CD14-positive monocyte (primary cell): ENCODE data around the gene ANKAR. TPM values are rescaled to one million over a fixed set of nuclear protein-coding genes. Genes with fewer than 3 reads are reported as not detected.

Experiments
- DNase-seq, 3 donors: peaks; one replicate each; pipeline ENCODE4 v3.0.0-alpha.2; 2011 to 2022
- H2AFZ ChIP-seq: 2 replicates; pipeline ENCODE4 v1.6.0; 2012; ENCODE audit warnings: mild to moderate bottlenecking, low read depth, low read length, inconsistent platforms; ENCODE audit not compliant: insufficient read depth, poor library complexity, severe bottlenecking
- H3K27ac ChIP-seq, 2 donors: 1 replicate in 1 of 2; 2 replicates in 1 of 2; pipeline ENCODE4 v1.5.1; 2012 to 2013; ENCODE audit warnings: low read length in 2 of 2, control low read depth in 1 of 2, inconsistent platforms in 1 of 2, low read depth in 1 of 2, mild to moderate bottlenecking in 1 of 2
- H3K27me3 ChIP-seq, 2 donors: one replicate each; pipeline versions ENCODE4 v1.6.0 to v1.6.1; 2011 to 2013; ENCODE audit warnings: low read length in 2 of 2; ENCODE audit not compliant: control insufficient read depth in 2 of 2, insufficient read depth in 2 of 2
- H3K36me3 ChIP-seq, 2 donors: replicated peaks in 1 of 2; 1 replicate in 1 of 2; 2 replicates in 1 of 2; pipeline versions ENCODE4 v1.5.1 to v1.6.1; 2012 to 2013; ENCODE audit warnings: low read length in 2 of 2, control low read depth in 1 of 2, inconsistent platforms in 1 of 2, mild to moderate bottlenecking in 1 of 2; ENCODE audit not compliant: insufficient read depth in 2 of 2, control insufficient read depth in 1 of 2
- H3K4me1 ChIP-seq, 2 donors: 1 replicate in 1 of 2; 2 replicates in 1 of 2; pipeline versions ENCODE4 v1.5.1 to v1.6.1; 2012 to 2013; ENCODE audit warnings: low read length in 2 of 2, control low read depth in 1 of 2, inconsistent platforms in 1 of 2, mild to moderate bottlenecking in 1 of 2, moderate library complexity in 1 of 2; ENCODE audit not compliant: insufficient read depth in 2 of 2, control insufficient read depth in 1 of 2
- H3K4me2 ChIP-seq: replicated peaks from 2 replicates; pipeline ENCODE3; 2012; ENCODE audit warnings: low read length, moderate library complexity, mild to moderate bottlenecking; ENCODE audit not compliant: poor library complexity, severe bottlenecking; ENCODE audit errors: extremely low read depth
- H3K4me3 ChIP-seq, 3 experiments: fragments of 200-600 bp in 1 of 3; sonication (generic) in 1 of 3; replicated peaks in 1 of 3; 1 replicate in 2 of 3; 2 replicates in 1 of 3; pipeline ENCODE4 v1.5.1; 2011 to 2013; ENCODE audit warnings: low read length in 3 of 3, mild to moderate bottlenecking in 3 of 3, control low read depth in 2 of 3, low read depth in 2 of 3, inconsistent platforms in 1 of 3, moderate library complexity in 1 of 3
- H3K79me2 ChIP-seq: 2 replicates; pipeline ENCODE4 v1.6.0; 2012; ENCODE audit warnings: mild to moderate bottlenecking, control low read depth, inconsistent platforms, low read length, moderate library complexity; ENCODE audit not compliant: insufficient read depth
- H3K9ac ChIP-seq: 2 replicates; pipeline ENCODE4 v1.6.0; 2017; ENCODE audit warnings: low read length, mild to moderate bottlenecking; ENCODE audit not compliant: insufficient read depth, poor library complexity, severe bottlenecking
- H3K9me3 ChIP-seq, 2 donors: replicated peaks in 1 of 2; 1 replicate in 1 of 2; 2 replicates in 1 of 2; pipeline versions ENCODE4 v1.5.1 to v1.6.1; 2012 to 2013; ENCODE audit warnings: low read length in 2 of 2, control low read depth in 1 of 2; ENCODE audit not compliant: control insufficient read depth in 1 of 2, insufficient read depth in 1 of 2
- H4K20me1 ChIP-seq: 2 replicates; pipeline ENCODE4 v1.6.0; 2012; ENCODE audit warnings: mild to moderate bottlenecking, low read length, control low read depth, moderate library complexity; ENCODE audit not compliant: insufficient read depth
- H3K27ac Mint-ChIP-seq, 7 donors: one replicate each; pipeline ENCODE4 v1.8.0; 2020; ENCODE audit warnings: mild to moderate bottlenecking in 7 of 7, mixed read lengths in 7 of 7, moderate library complexity in 6 of 7, inconsistent platforms in 2 of 7
- H3K27me3 Mint-ChIP-seq, 3 donors: one replicate each; pipeline ENCODE4 v1.8.0; 2021 to 2022; ENCODE audit warnings: low read depth in 3 of 3, mild to moderate bottlenecking in 3 of 3, mixed read lengths in 3 of 3, moderate library complexity in 3 of 3, inconsistent platforms in 1 of 3
- H3K36me3 Mint-ChIP-seq, 2 donors: one replicate each; pipeline ENCODE4 v1.8.0; 2020; ENCODE audit warnings: mixed read lengths in 2 of 2, inconsistent platforms in 1 of 2, mild to moderate bottlenecking in 1 of 2
- H3K4me1 Mint-ChIP-seq: one replicate; pipeline ENCODE4 v1.8.0; 2020; ENCODE audit warnings: mild to moderate bottlenecking, mixed read lengths
- H3K4me3 Mint-ChIP-seq, 2 donors: one replicate each; pipeline ENCODE4 v1.8.0; 2020; ENCODE audit warnings: mild to moderate bottlenecking in 2 of 2, mixed read lengths in 2 of 2, moderate library complexity in 1 of 2
- H3K9me3 Mint-ChIP-seq, 7 donors: one replicate each; pipeline ENCODE4 v1.8.0; 2020 to 2022; ENCODE audit warnings: mixed read lengths in 7 of 7, mild to moderate bottlenecking in 6 of 7, moderate library complexity in 6 of 7, inconsistent platforms in 2 of 7
- CTCF ChIP-seq: fragments of 200-600 bp; IDR thresholded peaks from one replicate; pipeline ENCODE4 v1.8.0; 2022; ENCODE audit warnings: antibody characterized with exemption, mild to moderate bottlenecking
- WGBS: methylation state at CpG from one replicate; pipeline ENCODE4 v1.1.5; 2013; ENCODE audit warnings: missing lambda C conversion rate; ENCODE audit not compliant: insufficient coverage; 5-methylcytosine and 5-hydroxymethylcytosine counted together
- intact Hi-C, 2 donors: fragments of 100-400 bp; cut with micrococcal nuclease; formaldehyde crosslinking; loops; one replicate each; pipeline versions ENCODE4 v1.15.0 to v1.15.1; 2023
- polyA plus RNA-seq, 3 donors: library from polyadenylated mRNA; depleted of rRNA in 1 of 3; unstranded in 2 of 3; stranded (reverse) in 1 of 3; fragments of 300-500 nt in 2 of 3; fragments of >200 nt in 1 of 3; fragmentation: Illumina TruSeq in 2 of 3; gene quantifications; 1 replicate in 2 of 3; 2 replicates in 1 of 3; pipeline ENCODE4 v1.2.3, GENCODE V29; 2012 to 2021

ANKAR gene
- polyA plus RNA-seq, 3 donors: 1.1 to 2.3 (median 1.4) TPM

GRCh38 chr2:189654641-189655040 lies 19.8 kb upstream of the ANKAR start:
- no peak for DNase-seq
- Histone ChIP-seq H3K79me2 (no peaks in the 10 kb centered on the region), H3K4me2 (no peak overlapping the region), H4K20me1 (no peaks in the 10 kb centered on the region), H3K36me3 (no peaks in the 10 kb centered on the region), H3K9me3 (peaks cover 0 to 7% of the 10 kb centered on the region in 2 donors), H3K4me1 (peaks cover 17 to 20% of the 10 kb centered on the region in 2 donors), H3K27me3 (no peaks in the 10 kb centered on the region), H2AFZ (no peak overlapping the region), H3K27ac (no peak overlapping the region), H3K9ac (no peak overlapping the region), H3K4me3 (no peak overlapping the region)
- intact Hi-C loops: no loop called here
- Mint-ChIP-seq H3K27ac (peak overlapping the region in 1 of 7 donors; percentile 64), H3K4me1 (peaks cover 18% of the 10 kb centered on the region), H3K4me3 (no peak overlapping the region), H3K36me3 (no peaks in the 10 kb centered on the region), H3K27me3 (peaks cover 0 to 1% (median 0%) of the 10 kb centered on the region in 3 donors), H3K9me3 (peaks cover 6 to 17% (median 12%) of the 10 kb centered on the region in 7 donors)
- WGBS: no CpG with 5 or more reads among the region's 3 CpGs
- no peak for TF ChIP-seq CTCF

DNA sequence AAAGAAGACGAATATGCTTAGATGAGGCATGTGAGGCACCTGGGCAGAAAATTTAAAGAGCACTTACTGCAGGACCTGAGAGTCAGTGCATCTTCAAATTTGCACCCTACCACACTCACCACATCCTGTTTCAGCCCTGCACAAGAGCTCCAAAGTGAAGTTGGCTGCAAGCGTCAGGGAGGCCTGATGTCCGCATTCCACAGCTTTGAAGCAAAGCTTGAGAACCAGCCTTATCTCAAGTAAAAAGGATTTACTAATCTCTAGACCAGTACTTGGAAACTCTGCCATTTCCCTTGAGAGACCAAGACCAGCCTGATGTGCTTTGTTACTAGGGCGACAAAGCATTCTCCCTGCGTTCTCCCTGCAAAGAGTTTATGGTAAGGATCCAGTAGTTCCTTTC lies 16.6 kb upstream of the ANKAR start:
- Mint-ChIP-seq H3K36me3 (no peaks in the 10 kb centered on the region), H3K4me3 (no peak overlapping the region), H3K27me3 (no peaks in the 10 kb centered on the region), H3K4me1 (peaks cover 18% of the 10 kb centered on the region), H3K27ac (peak overlapping the region in 2 of 7 donors; percentile 55 to 68), H3K9me3 (peaks cover 3 to 7% (median 6%) of the 10 kb centered on the region in 7 donors)
- intact Hi-C loops: no loop called here
- Histone ChIP-seq H3K36me3 (no peaks in the 10 kb centered on the region), H3K4me1 (peaks cover 32 to 33% of the 10 kb centered on the region in 2 donors), H3K79me2 (peaks cover 16% of the 10 kb centered on the region), H3K4me3 (no peak overlapping the region), H3K9me3 (peaks cover 0 to 7% of the 10 kb centered on the region in 2 donors), H3K4me2 (no peak overlapping the region), H2AFZ (peak overlapping the region; percentile 52), H4K20me1 (no peaks in the 10 kb centered on the region), H3K27ac (no peak overlapping the region), H3K27me3 (no peaks in the 10 kb centered on the region), H3K9ac (no peak overlapping the region)
- no peak for TF ChIP-seq CTCF
- 100% methylated on average over 2 of the region's 5 CpGs for WGBS
- DNase-seq: no peak
